H1 (cell line): ENCODE results near the gene ADH1B. TPM values are rescaled to one million over a fixed set of nuclear protein-coding genes. Genes with fewer than 3 reads are reported as not detected.

ENCODE experiments used
- EP300 ChIP-seq, 2 experiments: IDR thresholded peaks; 1 replicate in 1 of 2; 2 replicates in 1 of 2; pipeline ENCODE4 v1.6.1; 2011 to 2012; ENCODE audit warnings: low read depth in 2 of 2, low read length in 2 of 2, mild to moderate bottlenecking in 2 of 2, borderline replicate concordance in 1 of 2, inconsistent platforms in 1 of 2, moderate library complexity in 1 of 2
- RAD21 ChIP-seq, 2 experiments: IDR thresholded peaks in 1 of 2; conservative IDR thresholded peaks in 1 of 2; 2 replicates each; pipeline ENCODE4 v1.6.1; 2011; ENCODE audit warnings: low read depth in 2 of 2, low read length in 2 of 2, improper control_type of control experiment in 1 of 2, inconsistent platforms in 1 of 2, mild to moderate bottlenecking in 1 of 2, moderate library complexity in 1 of 2
- SIRT6 ChIP-seq: IDR thresholded peaks from one replicate; pipeline ENCODE4 v1.7.1; 2012; ENCODE audit warnings: low read length, inconsistent platforms
- polyA plus RNA-seq, 7 experiments: library from polyadenylated mRNA; depleted of rRNA in 3 of 7; stranded (reverse) in 5 of 7; unstranded in 2 of 7; fragments of >200 nt in 5 of 7; fragments of 200-250 nt in 2 of 7; gene quantifications; 1 replicate in 5 of 7; 2 replicates in 1 of 7; 4 replicates in 1 of 7; pipeline versions ENCODE4 v1.2.1 to v1.2.3, GENCODE V29; 2011 to 2013; ENCODE audit warnings: missing spikeins in 2 of 7, mixed read lengths in 2 of 7
- total RNA-seq: library from RNA; stranded (reverse); fragmentation: NEBNext Ultra II Directional; extraction: Animal tissue kit (Norgen Biotek cat#: 25700); gene quantifications from 2 replicates; pipeline ENCODE4 v1.2.1, GENCODE V29; 2021
- TF ChIP-seq, protein P1 (sequence below): fragments of 300-600 bp; sonication (generic); IDR thresholded peaks from 2 replicates; pipeline ENCODE4 v1.7.1; 2012; ENCODE audit warnings: low read length, moderate library complexity, mild to moderate bottlenecking, inconsistent platforms; ENCODE audit not compliant: insufficient replicate concordance
- TF ChIP-seq, protein P2 (sequence below): IDR thresholded peaks from 2 replicates; pipeline ENCODE4 v1.6.1; 2011; ENCODE audit warnings: low read length, improper control_type of control experiment

Gene ADH1B
- total and polyA plus RNA-seq, 2 of the 8 experiments (the other 6 are each of a cell fraction or from before 2014, with no cell fraction given), result not detected

DNA sequence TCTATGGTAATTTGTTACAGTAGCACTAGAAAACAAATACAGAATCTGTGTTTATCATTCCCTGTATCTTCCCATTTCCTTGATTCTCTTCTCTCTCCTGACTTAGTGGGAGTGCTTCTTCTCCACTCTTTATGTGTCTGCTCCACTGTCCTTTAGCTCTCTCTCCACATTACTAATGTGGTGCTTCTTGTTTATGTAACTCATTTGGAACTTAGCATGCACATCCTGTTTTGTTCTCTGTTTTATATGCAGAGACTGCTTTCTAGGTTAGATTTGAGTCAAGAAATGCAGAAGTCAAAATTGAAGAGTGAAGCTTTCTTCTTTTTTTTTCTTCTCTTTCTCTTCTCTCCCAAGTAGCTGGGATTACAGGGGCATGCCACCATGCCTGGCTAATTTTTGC is 56.3 kb downstream of the ADH1B start (continued):
- TF ChIP-seq RAD21 (IDR thresholded peaks at IDR 0.05 in 1 of 2, conservative IDR thresholded peaks at IDR 0.05 in 1 of 2; ENCODE audit: low read depth in 2 of 2, low read length in 2 of 2) (no peak), SIRT6 (no peak), EP300 (IDR thresholded peaks at IDR 0.05; ENCODE audit: borderline replicate concordance in 1 of 2, low read depth in 2 of 2, low read length in 2 of 2) (no peak)
- TF ChIP-seq, protein P1, sequence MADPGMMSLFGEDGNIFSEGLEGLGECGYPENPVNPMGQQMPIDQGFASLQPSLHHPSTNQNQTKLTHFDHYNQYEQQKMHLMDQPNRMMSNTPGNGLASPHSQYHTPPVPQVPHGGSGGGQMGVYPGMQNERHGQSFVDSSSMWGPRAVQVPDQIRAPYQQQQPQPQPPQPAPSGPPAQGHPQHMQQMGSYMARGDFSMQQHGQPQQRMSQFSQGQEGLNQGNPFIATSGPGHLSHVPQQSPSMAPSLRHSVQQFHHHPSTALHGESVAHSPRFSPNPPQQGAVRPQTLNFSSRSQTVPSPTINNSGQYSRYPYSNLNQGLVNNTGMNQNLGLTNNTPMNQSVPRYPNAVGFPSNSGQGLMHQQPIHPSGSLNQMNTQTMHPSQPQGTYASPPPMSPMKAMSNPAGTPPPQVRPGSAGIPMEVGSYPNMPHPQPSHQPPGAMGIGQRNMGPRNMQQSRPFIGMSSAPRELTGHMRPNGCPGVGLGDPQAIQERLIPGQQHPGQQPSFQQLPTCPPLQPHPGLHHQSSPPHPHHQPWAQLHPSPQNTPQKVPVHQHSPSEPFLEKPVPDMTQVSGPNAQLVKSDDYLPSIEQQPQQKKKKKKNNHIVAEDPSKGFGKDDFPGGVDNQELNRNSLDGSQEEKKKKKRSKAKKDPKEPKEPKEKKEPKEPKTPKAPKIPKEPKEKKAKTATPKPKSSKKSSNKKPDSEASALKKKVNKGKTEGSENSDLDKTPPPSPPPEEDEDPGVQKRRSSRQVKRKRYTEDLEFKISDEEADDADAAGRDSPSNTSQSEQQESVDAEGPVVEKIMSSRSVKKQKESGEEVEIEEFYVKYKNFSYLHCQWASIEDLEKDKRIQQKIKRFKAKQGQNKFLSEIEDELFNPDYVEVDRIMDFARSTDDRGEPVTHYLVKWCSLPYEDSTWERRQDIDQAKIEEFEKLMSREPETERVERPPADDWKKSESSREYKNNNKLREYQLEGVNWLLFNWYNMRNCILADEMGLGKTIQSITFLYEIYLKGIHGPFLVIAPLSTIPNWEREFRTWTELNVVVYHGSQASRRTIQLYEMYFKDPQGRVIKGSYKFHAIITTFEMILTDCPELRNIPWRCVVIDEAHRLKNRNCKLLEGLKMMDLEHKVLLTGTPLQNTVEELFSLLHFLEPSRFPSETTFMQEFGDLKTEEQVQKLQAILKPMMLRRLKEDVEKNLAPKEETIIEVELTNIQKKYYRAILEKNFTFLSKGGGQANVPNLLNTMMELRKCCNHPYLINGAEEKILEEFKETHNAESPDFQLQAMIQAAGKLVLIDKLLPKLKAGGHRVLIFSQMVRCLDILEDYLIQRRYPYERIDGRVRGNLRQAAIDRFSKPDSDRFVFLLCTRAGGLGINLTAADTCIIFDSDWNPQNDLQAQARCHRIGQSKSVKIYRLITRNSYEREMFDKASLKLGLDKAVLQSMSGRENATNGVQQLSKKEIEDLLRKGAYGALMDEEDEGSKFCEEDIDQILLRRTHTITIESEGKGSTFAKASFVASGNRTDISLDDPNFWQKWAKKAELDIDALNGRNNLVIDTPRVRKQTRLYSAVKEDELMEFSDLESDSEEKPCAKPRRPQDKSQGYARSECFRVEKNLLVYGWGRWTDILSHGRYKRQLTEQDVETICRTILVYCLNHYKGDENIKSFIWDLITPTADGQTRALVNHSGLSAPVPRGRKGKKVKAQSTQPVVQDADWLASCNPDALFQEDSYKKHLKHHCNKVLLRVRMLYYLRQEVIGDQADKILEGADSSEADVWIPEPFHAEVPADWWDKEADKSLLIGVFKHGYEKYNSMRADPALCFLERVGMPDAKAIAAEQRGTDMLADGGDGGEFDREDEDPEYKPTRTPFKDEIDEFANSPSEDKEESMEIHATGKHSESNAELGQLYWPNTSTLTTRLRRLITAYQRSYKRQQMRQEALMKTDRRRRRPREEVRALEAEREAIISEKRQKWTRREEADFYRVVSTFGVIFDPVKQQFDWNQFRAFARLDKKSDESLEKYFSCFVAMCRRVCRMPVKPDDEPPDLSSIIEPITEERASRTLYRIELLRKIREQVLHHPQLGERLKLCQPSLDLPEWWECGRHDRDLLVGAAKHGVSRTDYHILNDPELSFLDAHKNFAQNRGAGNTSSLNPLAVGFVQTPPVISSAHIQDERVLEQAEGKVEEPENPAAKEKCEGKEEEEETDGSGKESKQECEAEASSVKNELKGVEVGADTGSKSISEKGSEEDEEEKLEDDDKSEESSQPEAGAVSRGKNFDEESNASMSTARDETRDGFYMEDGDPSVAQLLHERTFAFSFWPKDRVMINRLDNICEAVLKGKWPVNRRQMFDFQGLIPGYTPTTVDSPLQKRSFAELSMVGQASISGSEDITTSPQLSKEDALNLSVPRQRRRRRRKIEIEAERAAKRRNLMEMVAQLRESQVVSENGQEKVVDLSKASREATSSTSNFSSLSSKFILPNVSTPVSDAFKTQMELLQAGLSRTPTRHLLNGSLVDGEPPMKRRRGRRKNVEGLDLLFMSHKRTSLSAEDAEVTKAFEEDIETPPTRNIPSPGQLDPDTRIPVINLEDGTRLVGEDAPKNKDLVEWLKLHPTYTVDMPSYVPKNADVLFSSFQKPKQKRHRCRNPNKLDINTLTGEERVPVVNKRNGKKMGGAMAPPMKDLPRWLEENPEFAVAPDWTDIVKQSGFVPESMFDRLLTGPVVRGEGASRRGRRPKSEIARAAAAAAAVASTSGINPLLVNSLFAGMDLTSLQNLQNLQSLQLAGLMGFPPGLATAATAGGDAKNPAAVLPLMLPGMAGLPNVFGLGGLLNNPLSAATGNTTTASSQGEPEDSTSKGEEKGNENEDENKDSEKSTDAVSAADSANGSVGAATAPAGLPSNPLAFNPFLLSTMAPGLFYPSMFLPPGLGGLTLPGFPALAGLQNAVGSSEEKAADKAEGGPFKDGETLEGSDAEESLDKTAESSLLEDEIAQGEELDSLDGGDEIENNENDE, result no peak
- TF ChIP-seq, protein P2, sequence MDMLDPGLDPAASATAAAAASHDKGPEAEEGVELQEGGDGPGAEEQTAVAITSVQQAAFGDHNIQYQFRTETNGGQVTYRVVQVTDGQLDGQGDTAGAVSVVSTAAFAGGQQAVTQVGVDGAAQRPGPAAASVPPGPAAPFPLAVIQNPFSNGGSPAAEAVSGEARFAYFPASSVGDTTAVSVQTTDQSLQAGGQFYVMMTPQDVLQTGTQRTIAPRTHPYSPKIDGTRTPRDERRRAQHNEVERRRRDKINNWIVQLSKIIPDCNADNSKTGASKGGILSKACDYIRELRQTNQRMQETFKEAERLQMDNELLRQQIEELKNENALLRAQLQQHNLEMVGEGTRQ, result no peak
